GM18868 (cell line): ENCODE results near the gene ATXN7L2.
A peak's percentile ranks its signal among the peaks of the same experiment; 100 is the strongest.

ENCODE experiments used
- ATAC-seq: cut with Tn5 transposase; IDR thresholded peaks from one replicate; pipeline ENCODE4 v1.9.1; 2021; ENCODE audit warnings: mild to moderate bottlenecking, moderate library complexity; ENCODE audit not compliant: unreplicated experiment

ATXN7L2 gene

GRCh38 chr1:109521002-109521951 is 37.6 kb downstream of the ATXN7L2 start:
- no peak for ATAC-seq

GRCh38 chr1:109522026-109522425 is 38.3 kb downstream of the ATXN7L2 start:
- ATAC-seq = no peak

- no peak for ATAC-seq
These were observed 40.0 kb downstream of the ATXN7L2 start for GRCh38 chr1:109523706-109524105.

GRCh38 chr1:109527098-109527811 is 43.5 kb downstream of the ATXN7L2 start:
- peak; percentile 88 for ATAC-seq

GRCh38 chr1:109527846-109528695 is 44.4 kb downstream of the ATXN7L2 start:
- no peak for ATAC-seq

- no peak for ATAC-seq
These were observed 45.0 kb downstream of the ATXN7L2 start for GRCh38 chr1:109528712-109529111.

- no peak for ATAC-seq
These were observed 46.3 kb downstream of the ATXN7L2 start for GRCh38 chr1:109529881-109530456.

- ATAC-seq = no peak
These were observed 46.9 kb downstream of the ATXN7L2 start for GRCh38 chr1:109530457-109531087.

- no peak for ATAC-seq
These were observed 47.7 kb downstream of the ATXN7L2 start for GRCh38 chr1:109531380-109531779.

- no peak for ATAC-seq
These were observed 48.2 kb downstream of the ATXN7L2 start for GRCh38 chr1:109531826-109532364.

GRCh38 chr1:109532365-109533136 is 48.8 kb downstream of the ATXN7L2 start:
- ATAC-seq = peak; percentile 84

- ATAC-seq = no peak
These were observed 50.7 kb downstream of the ATXN7L2 start for GRCh38 chr1:109534307-109534858.

GRCh38 chr1:109535481-109535880 is 51.8 kb downstream of the ATXN7L2 start:
- ATAC-seq = no peak

- no peak for ATAC-seq
These were observed 52.3 kb downstream of the ATXN7L2 start for GRCh38 chr1:109535971-109536491.

GRCh38 chr1:109537450-109538178 is 53.9 kb downstream of the ATXN7L2 start:
- no peak for ATAC-seq

GRCh38 chr1:109538827-109539555 is 55.3 kb downstream of the ATXN7L2 start:
- ATAC-seq = no peak

GRCh38 chr1:109539676-109540075 is 56.0 kb downstream of the ATXN7L2 start, which contains the start of gene GPR61:
GPR61 (plus strand) TSS chr1:109539872; CDS start chr1:109543023, 3,151 bp downstream.
- no peak for ATAC-seq
